SU-DHL-6 (cell line): ENCODE measurements around the gene SURF6.
A peak's percentile ranks its signal among the peaks of the same experiment; 100 is the strongest.

Source experiments
- H2AFZ ChIP-seq: fragments of 200-600 bp; sonication (generic); 2 replicates; pipeline ENCODE4 v1.6.1; 2014; ENCODE audit warnings: low read depth, mild to moderate bottlenecking, moderate library complexity, mixed read lengths, antibody characterized with exemption, low read length; ENCODE audit not compliant: severe bottlenecking
- H3F3A ChIP-seq: fragments of 200-600 bp; shearing (Covaris generic); 2 replicates; pipeline ENCODE4 v1.6.0; 2016; ENCODE audit warnings: antibody characterized with exemption, mild to moderate bottlenecking; ENCODE audit not compliant: insufficient read depth
- H3K27ac ChIP-seq: fragments of 200-600 bp; sonication (generic); 2 replicates; pipeline ENCODE4 v1.5.1; 2016; ENCODE audit warnings: low read depth, mild to moderate bottlenecking, low read length, moderate library complexity, mixed read lengths
- H3K27me3 ChIP-seq: fragments of 200-600 bp; sonication (generic), shearing (Covaris generic); 2 replicates; pipeline ENCODE4 v1.6.0; 2014; ENCODE audit warnings: mild to moderate bottlenecking, low read length
- H3K36me3 ChIP-seq: fragments of 200-600 bp; sonication (generic); 2 replicates; pipeline ENCODE4 v1.6.1; 2014; ENCODE audit warnings: mild to moderate bottlenecking, low read length, mixed read lengths
- H3K4me2 ChIP-seq: fragments of 300-600, 200-600 bp; shearing (Covaris generic), sonication (generic); 2 replicates; pipeline ENCODE4 v1.6.0; 2014; ENCODE audit warnings: low read length, low read depth, mild to moderate bottlenecking; ENCODE audit not compliant: poor library complexity, severe bottlenecking
- H3K4me3 ChIP-seq: fragments of 200-600 bp; sonication (generic); 2 replicates; pipeline ENCODE4 v1.5.1; 2014; ENCODE audit warnings: antibody characterized with exemption, low read length, mild to moderate bottlenecking, mixed read lengths; ENCODE audit not compliant: insufficient read depth, poor library complexity, severe bottlenecking
- H3K79me2 ChIP-seq: fragments of 200-600 bp; sonication (generic); 2 replicates; pipeline ENCODE4 v1.6.1; 2014; ENCODE audit warnings: mild to moderate bottlenecking, low read length, moderate library complexity; ENCODE audit not compliant: insufficient read depth
- H3K9ac ChIP-seq: fragments of 200-600 bp; sonication (generic); 2 replicates; pipeline ENCODE4 v1.7.0; 2014; ENCODE audit warnings: mild to moderate bottlenecking, low read length
- H3K9me2 ChIP-seq: fragments of 200-600 bp; sonication (generic); replicated peaks from 2 replicates; pipeline ENCODE4 v1.6.1; 2014; ENCODE audit warnings: low read length; ENCODE audit not compliant: insufficient read depth
- H3K9me3 ChIP-seq: fragments of 200-600 bp; sonication (generic); 2 replicates; pipeline ENCODE4 v1.6.1; 2014; ENCODE audit warnings: low read length, mixed read lengths; ENCODE audit not compliant: insufficient read depth
- H4K20me1 ChIP-seq: fragments of 200-600 bp; sonication (generic); 2 replicates; pipeline ENCODE4 v1.6.1; 2014; ENCODE audit warnings: low read depth, mild to moderate bottlenecking, antibody characterized with exemption, low read length, moderate library complexity, mixed read lengths
- EZH2phosphoT487 ChIP-seq: fragments of 200-600 bp; sonication (generic), shearing (Covaris generic); conservative IDR thresholded peaks from 2 replicates; pipeline ENCODE4 v1.6.1; 2018; ENCODE audit warnings: mild to moderate bottlenecking, antibody characterized with exemption, low read length, moderate library complexity, mixed read lengths
- TF ChIP-seq, protein P1 (sequence below): fragments of 200-600 bp; sonication (generic); IDR thresholded peaks from one replicate; pipeline ENCODE4 v1.5.1; 2017; ENCODE audit warnings: antibody characterized with exemption, mild to moderate bottlenecking, low read length, moderate library complexity; ENCODE audit not compliant: insufficient read depth, poor library complexity, severe bottlenecking

SURF6 gene

DNA sequence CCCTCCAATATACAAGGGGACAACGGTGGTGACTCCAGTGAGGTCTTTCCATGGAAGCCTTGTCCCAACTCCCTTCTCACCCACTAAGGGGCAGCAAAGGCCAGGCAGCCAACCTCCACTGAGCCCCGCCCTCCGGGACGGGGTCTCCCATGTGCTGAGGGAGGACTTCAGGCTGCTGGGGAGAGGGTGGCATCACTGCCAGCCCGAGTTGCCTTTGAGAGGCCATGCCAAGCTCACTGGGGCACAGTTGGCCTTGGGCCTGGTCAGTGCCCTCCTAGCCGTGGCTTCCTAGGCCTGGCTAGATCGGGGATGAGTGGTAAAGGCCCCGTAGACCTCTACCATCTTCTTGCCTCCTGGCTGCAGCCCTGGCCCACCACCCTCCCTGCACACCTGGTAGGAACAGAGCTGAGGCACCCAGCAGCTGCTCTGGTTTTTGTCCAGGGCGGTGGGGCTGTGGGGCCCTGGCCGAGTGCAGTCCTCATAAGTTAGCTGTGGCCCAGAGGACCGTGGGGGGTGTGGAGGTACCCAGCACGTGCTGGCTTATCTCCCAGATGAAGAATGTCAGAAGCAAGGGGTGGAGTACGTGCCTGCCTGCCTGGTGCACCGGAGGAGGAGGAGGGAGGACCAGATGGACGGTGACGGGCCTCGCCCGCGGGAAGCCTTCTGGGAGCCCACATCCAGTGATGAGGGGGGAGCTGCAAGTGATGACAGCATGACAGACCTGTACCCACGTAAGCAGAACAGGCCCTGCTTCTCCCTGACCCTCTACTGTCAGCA lies 23.6 kb upstream of the SURF6 start:
- Histone ChIP-seq H3K79me2 (peaks cover 8% of the 10 kb centered on the region; the same call in 1 of the 2 replicates), H3K9me3 (no peaks in the 10 kb centered on the region), H3K4me3 (no peak overlapping the region), H3K27me3 (no peaks in the 10 kb centered on the region), H4K20me1 (no peaks in the 10 kb centered on the region), H3K9ac (no peak overlapping the region), H3K9me2 (no peaks in the 10 kb centered on the region), H3K36me3 (no peaks in the 10 kb centered on the region; the same call in 1 of the 2 replicates), H2AFZ (no peak overlapping the region), H3K4me2 (no peak overlapping the region), H3F3A (peaks cover 9% of the 10 kb centered on the region; the same call in 1 of the 2 replicates), H3K27ac (no peak overlapping the region)
- TF ChIP-seq EZH2phosphoT487, result no peak
- TF ChIP-seq, protein P1, sequence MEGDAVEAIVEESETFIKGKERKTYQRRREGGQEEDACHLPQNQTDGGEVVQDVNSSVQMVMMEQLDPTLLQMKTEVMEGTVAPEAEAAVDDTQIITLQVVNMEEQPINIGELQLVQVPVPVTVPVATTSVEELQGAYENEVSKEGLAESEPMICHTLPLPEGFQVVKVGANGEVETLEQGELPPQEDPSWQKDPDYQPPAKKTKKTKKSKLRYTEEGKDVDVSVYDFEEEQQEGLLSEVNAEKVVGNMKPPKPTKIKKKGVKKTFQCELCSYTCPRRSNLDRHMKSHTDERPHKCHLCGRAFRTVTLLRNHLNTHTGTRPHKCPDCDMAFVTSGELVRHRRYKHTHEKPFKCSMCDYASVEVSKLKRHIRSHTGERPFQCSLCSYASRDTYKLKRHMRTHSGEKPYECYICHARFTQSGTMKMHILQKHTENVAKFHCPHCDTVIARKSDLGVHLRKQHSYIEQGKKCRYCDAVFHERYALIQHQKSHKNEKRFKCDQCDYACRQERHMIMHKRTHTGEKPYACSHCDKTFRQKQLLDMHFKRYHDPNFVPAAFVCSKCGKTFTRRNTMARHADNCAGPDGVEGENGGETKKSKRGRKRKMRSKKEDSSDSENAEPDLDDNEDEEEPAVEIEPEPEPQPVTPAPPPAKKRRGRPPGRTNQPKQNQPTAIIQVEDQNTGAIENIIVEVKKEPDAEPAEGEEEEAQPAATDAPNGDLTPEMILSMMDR, result no peak

DNA sequence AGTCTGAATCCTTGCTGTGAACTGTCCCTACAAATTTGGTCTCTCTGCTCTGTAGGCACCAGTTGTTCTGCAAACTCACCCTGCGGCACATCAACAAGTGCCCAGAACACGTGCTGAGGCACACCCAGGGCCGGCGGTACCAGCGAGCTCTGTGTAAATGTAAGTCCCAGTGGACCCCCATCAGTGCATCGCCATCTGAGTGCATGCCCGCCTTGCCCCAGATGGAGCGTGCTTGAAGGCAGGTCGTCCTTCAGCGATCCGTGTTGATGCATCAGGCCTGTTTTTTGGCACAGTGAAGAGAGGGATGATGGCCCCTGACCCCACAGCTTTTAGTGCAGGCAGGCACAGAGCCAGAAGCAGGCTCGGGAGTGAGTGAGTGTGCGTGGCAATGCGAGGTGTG lies 21.7 kb upstream of the SURF6 start:
- peak overlapping the region; percentile 85 for H3K9ac ChIP-seq
- peak overlapping the region; percentile 80 for H3K4me3 ChIP-seq
- peaks cover 8% of the 10 kb centered on the region; the same call in 1 of the 2 replicates for H3K79me2 ChIP-seq
- H3K4me2 ChIP-seq, result peak overlapping the region; percentile 86
- H3K36me3 ChIP-seq, result no peaks in the 10 kb centered on the region; the same call in 1 of the 2 replicates
- H3F3A ChIP-seq, result peaks cover 27% of the 10 kb centered on the region
- no peak overlapping the region for H3K27ac ChIP-seq
- H3K27me3 ChIP-seq, result no peaks in the 10 kb centered on the region
- no peak overlapping the region for H2AFZ ChIP-seq
- H3K9me2 ChIP-seq, result no peaks in the 10 kb centered on the region
- H4K20me1 ChIP-seq, result no peaks in the 10 kb centered on the region
- TF ChIP-seq EZH2phosphoT487, result no peak
- TF ChIP-seq, protein P1, result no peak
- no peaks in the 10 kb centered on the region for H3K9me3 ChIP-seq

DNA sequence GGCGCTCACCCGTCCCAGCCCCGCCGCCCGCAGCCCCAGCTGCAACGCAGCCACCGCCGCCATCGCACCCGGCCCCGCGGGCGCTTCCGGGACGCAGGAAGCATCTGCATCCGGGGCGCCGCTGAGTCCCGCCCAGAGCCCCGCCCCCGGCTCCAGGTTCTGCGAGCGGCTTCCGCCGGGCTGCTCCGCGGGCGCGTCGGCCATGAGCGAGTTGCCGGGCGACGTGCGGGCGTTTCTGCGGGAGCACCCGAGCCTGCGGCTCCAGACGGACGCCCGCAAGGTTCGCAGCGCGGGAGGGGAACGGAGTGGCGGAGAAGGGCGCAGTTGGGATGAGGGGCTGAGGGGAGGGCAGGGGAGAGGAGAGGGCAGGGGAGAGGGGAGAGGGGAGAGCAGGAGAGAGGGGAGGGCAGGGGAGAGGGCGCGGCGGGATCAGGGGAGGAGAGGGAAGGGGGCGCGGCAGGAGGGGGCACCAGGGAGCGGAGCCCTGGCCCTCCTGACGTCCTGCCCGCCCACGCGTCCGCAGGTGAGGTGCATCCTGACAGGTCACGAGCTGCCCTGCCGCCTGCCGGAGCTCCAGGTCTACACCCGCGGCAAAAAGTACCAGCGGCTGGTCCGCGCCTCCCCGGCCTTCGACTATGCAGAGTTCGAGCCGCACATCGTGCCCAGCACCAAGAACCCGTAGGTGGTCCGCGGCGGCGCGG lies 20.6 kb upstream of the SURF6 start, which contains the start of the genes SURF1 and SURF2:
Gene SURF1 (minus strand): TSS at position 97 of the 701 bp plus-strand sequence. CDS start 34 bp downstream, at position 63.
Gene SURF2 (plus strand): TSS at position 160 of the 701 bp plus-strand sequence. CDS start 43 bp downstream, at position 203.
- Histone ChIP-seq H3K9me2 (no peaks in the 10 kb centered on the region), H4K20me1 (no peaks in the 10 kb centered on the region), H3K4me3 (peak within 1 kb of the TSS; percentile 80), H2AFZ (peak within 1 kb of the TSS; percentile 65), H3K79me2 (peaks cover 8% of the 10 kb centered on the region; the same call in 1 of the 2 replicates), H3F3A (peaks cover 38% of the 10 kb centered on the region), H3K27ac (peak within 1 kb of the TSS; percentile 13), H3K9ac (peak within 1 kb of the TSS; percentile 85), H3K27me3 (no peaks in the 10 kb centered on the region), H3K36me3 (peaks cover 5% of the 10 kb centered on the region), H3K4me2 (peak within 1 kb of the TSS; percentile 86), H3K9me3 (no peaks in the 10 kb centered on the region)
- TF ChIP-seq EZH2phosphoT487, result no peak
- TF ChIP-seq, protein P1, result no peak
